GM13976 (cell line): ENCODE data around the gene MAML1.

Source experiments
- DNase-seq: peaks from one replicate; pipeline ENCODE4 v3.0.0; 2012; ENCODE audit warnings: low spot score
- in situ Hi-C: fragments of 300-500 bp; cut with MboI; formaldehyde crosslinking; loops from one replicate; pipeline ENCODE4 v1.12.0; 2022; ENCODE audit warnings: low sequenced_read_pairs, mixed read lengths, inconsistent platforms; ENCODE audit not compliant: unreplicated experiment
- TF ChIP-seq, protein P1 (sequence below): IDR thresholded peaks from 2 replicates; pipeline ENCODE4 v1.5.1; 2012; ENCODE audit warnings: borderline replicate concordance, mild to moderate bottlenecking; ENCODE audit not compliant: insufficient read depth; ENCODE audit errors: extremely low read depth, missing control alignments, control extremely low read depth

Gene MAML1

DNA sequence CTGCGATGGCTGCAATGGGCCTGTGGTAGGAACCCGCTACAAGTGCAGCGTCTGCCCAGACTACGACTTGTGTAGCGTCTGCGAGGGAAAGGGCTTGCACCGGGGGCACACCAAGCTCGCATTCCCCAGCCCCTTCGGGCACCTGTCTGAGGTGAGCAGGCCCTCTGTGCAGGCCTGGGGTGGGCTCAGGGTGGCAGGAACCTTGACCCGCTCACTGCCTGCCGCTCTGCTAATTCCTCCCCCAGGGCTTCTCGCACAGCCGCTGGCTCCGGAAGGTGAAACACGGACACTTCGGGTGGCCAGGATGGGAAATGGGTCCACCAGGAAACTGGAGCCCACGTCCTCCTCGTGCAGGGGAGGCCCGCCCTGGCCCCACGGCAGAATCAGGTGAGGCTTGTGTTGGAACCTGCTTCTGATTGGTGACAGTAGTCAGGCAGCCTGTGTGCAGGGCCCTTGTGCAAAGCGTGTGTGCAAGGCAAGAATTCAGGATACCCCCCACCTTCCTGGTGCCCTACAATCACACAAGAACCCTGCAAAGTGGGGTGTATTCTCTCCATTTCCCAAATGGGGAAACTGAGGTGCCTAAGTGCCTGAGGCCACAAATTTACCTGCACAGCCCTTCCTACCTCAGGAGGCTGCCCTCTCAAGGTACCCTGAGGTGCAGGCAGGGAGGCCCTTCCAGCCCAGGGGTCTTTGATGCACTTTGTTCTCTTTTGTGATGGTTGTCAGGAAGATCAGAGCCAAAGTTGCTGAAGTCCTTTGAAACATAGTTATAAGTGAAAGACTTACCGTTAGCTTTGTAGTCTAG is 91.5 kb downstream of the MAML1 start:
- no peak for DNase-seq
- TF ChIP-seq, protein P1, sequence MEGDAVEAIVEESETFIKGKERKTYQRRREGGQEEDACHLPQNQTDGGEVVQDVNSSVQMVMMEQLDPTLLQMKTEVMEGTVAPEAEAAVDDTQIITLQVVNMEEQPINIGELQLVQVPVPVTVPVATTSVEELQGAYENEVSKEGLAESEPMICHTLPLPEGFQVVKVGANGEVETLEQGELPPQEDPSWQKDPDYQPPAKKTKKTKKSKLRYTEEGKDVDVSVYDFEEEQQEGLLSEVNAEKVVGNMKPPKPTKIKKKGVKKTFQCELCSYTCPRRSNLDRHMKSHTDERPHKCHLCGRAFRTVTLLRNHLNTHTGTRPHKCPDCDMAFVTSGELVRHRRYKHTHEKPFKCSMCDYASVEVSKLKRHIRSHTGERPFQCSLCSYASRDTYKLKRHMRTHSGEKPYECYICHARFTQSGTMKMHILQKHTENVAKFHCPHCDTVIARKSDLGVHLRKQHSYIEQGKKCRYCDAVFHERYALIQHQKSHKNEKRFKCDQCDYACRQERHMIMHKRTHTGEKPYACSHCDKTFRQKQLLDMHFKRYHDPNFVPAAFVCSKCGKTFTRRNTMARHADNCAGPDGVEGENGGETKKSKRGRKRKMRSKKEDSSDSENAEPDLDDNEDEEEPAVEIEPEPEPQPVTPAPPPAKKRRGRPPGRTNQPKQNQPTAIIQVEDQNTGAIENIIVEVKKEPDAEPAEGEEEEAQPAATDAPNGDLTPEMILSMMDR = no peak
- in situ Hi-C loops = no loop called here

DNA sequence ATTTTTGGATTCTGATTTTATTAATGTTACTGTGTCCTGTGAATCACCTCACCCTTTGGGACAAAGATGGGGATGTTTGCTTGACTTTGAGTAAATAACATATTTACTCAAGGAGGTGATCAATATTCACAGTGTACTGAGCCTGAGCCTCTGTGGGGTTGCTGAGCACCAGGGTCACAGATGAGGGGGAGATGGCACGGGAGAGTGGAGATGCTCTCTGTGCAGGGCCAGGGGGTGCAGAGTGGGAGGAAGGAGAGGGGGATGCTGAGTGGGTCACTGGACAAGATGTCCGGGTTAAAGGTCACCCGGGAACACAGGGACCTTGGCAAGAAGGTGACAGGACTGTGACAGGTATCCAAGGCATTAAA is 92.1 kb downstream of the MAML1 start:
- TF ChIP-seq, protein P1 = no peak
- DNase-seq = no peak
- in situ Hi-C loops = no loop called here

DNA sequence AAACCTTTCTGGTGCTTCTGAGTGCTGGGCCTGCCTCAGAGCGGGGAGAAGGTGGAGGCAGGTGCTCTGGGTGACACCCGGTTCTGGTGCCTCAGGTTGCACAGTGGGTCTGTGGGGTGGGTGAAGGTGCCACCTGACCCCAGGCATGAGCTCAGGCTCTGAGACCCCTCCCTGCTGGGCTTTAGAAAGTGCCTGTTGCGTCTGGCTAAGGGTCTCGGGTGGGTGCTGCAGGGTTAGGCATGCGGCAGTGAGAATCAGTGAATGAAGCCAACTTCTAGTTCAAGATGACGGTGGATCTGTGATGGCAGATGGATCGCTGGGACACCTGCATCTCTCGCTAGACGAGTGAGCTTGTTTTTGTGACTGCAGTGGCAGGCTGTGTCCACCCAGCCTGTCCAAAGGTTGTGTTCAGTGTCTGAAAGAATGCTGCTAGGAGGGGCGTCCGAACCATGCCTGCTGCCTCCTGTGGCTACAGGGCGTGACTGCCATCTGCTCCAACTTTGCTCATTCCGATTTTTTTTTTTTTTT is 93.1 kb downstream of the MAML1 start:
- in situ Hi-C loops = no loop called here
- TF ChIP-seq, protein P1 = no peak
- DNase-seq = no peak
